GM10266 (cell line): ENCODE results near the gene SNRPB.

Experiments used
- DNase-seq: peaks from one replicate; pipeline ENCODE4 v3.0.0; 2012; ENCODE audit errors: extremely low spot score
- TF ChIP-seq, protein P1 (sequence below): IDR thresholded peaks from 2 replicates; pipeline ENCODE4 v1.5.1; 2012; ENCODE audit warnings: mild to moderate bottlenecking, low read depth; ENCODE audit not compliant: control insufficient read depth, insufficient read depth; ENCODE audit errors: missing control alignments

SNRPB gene

GRCh38 chr20:2485080-2485479 lies 14.5 kb upstream of the SNRPB start:
- no peak for DNase-seq
- TF ChIP-seq, protein P1, sequence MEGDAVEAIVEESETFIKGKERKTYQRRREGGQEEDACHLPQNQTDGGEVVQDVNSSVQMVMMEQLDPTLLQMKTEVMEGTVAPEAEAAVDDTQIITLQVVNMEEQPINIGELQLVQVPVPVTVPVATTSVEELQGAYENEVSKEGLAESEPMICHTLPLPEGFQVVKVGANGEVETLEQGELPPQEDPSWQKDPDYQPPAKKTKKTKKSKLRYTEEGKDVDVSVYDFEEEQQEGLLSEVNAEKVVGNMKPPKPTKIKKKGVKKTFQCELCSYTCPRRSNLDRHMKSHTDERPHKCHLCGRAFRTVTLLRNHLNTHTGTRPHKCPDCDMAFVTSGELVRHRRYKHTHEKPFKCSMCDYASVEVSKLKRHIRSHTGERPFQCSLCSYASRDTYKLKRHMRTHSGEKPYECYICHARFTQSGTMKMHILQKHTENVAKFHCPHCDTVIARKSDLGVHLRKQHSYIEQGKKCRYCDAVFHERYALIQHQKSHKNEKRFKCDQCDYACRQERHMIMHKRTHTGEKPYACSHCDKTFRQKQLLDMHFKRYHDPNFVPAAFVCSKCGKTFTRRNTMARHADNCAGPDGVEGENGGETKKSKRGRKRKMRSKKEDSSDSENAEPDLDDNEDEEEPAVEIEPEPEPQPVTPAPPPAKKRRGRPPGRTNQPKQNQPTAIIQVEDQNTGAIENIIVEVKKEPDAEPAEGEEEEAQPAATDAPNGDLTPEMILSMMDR: no peak

DNA sequence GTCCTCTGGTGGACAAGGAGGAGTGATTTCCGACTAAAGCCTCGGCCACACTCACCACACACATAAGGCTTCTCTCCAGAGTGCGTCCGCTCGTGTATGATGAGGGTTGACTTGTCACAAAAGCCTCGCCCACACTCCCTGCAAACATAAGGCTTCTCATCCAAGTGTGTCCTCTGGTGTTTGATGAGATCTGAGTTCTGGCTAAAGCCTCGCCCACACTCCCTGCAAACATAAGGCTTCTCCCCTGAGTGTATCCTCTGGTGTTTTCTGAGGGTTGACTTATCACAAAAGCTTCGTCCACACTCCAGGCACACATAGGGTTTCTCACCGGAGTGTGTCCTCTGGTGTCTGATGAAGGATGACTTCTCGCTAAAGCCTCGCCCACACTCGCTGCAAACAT lies 12.9 kb upstream of the SNRPB start:
- TF ChIP-seq, protein P1: no peak
- no peak for DNase-seq

- no peak for DNase-seq
Measured at GRCh38 chr20:2480381-2480780, 9.8 kb upstream of the SNRPB start.

DNA sequence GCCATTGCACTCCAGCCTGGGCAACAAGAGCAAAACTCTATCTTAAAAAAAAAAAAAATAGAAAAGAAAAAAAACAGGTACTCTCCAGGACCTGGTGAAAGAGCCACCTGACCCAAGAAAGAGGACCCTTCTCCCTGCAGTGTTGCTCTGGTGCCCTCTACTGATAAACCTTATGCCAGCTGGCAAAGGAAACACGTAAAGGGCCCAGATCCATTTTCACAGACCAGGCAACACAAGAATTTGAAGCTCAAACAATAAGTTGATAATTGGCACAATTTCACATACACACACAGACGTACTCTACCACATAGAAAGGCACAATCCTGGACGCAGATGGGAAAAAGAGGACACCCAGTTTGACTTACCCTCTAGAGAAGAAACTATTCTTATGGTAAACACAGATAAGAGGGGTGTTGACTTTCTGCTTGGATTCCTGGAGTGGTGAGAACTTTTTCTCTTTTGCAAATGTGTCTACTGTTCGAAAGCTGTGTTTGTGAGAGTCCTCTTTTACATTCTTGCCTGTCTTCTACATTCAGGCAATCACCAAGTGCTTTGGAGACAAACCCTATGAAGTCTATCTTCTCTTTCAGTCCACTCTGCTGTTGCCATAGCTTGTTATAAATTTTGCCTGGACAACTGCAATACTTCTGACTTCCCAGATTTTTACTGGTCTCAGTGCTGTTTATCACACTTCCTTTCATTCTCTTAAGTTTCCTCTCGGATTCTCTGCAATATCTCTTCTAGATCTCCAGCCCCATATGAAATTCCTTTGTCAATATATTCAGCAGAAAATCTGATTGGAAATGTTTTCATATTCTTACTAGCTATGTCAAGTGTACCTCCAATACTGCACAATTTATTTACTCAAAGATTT lies 6.4 kb upstream of the SNRPB start:
- DNase-seq: no peak
- TF ChIP-seq, protein P1: no peak

More at GRCh38 chr20:2480381-2480780, 9.8 kb upstream of the SNRPB start:
- TF ChIP-seq, protein P1: no peak

GRCh38 chr20:2475850-2476741 lies 5.5 kb upstream of the SNRPB start:
- DNase-seq: no peak
- TF ChIP-seq, protein P1: no peak

- TF ChIP-seq, protein P1: no peak
- no peak for DNase-seq
Measured at GRCh38 chr20:2473516-2473915, 2.9 kb upstream of the SNRPB start.

DNA sequence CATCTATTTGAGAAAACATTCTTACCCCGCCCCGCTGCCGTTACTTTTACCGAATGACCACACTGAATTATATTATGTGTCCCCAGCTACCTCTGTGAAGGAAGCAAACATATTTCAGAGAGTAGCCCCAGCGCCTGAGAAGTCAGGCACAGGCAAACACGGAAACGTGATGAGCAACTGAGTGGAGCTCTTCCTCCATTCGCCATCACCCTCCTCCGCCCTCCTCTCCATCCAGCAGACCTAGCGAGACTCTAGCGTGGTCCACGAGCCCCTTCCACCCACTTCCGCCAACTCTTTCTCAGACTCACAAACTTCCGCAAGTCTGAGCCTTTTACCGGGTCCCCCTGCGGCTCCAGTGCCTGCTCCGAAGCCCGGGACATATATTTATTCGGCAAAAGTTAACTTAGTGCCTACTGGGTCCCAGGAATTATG lies 582 bp downstream of the SNRPB start:
- TF ChIP-seq, protein P1: no peak
- DNase-seq: peak; percentile 60
